Esophagus squamous epithelium (tissue), 5 donors: ENCODE data around the gene ODAD4. TPM values are rescaled to one million over a fixed set of nuclear protein-coding genes. Genes with fewer than 3 reads are reported as not detected.

Experiments used
- DNase-seq: peaks from one replicate; lab custom pipeline; 2025; lab: John Stamatoyannopoulos, UW
- H3K27ac ChIP-seq, 4 donors: fragments of 200-600 bp; sonication (generic); one replicate each; pipeline ENCODE4 v1.5.1; 2016 to 2019; ENCODE audit warnings: mild to moderate bottlenecking in 1 of 4
- H3K27me3 ChIP-seq, 4 donors: fragments of 200-600 bp; sonication (generic); 1 replicate in 3 of 4; 2 replicates in 1 of 4; pipeline versions ENCODE4 v1.5.1 to v1.6.0; 2017 to 2021; ENCODE audit warnings: antibody characterized with exemption in 1 of 4
- H3K36me3 ChIP-seq, 3 donors: fragments of 200-600 bp; sonication (generic); one replicate each; pipeline ENCODE4 v1.5.1; 2016 to 2019
- H3K4me1 ChIP-seq, 3 donors: fragments of 200-600 bp; sonication (generic); one replicate each; pipeline ENCODE4 v1.5.1; 2017 to 2019
- H3K4me3 ChIP-seq, 4 donors: fragments of 200-600 bp; sonication (generic); 1 replicate in 3 of 4; 2 replicates in 1 of 4; pipeline ENCODE4 v1.5.1; 2016 to 2019; ENCODE audit warnings: mild to moderate bottlenecking in 2 of 4, moderate library complexity in 1 of 4
- H3K9me3 ChIP-seq, 3 donors: fragments of 200-600 bp; sonication (generic); one replicate each; pipeline ENCODE4 v1.5.1; 2016 to 2019
- POLR2A ChIP-seq, 4 donors: fragments of 450-650 bp; IDR thresholded peaks; one replicate each; pipeline ENCODE4 v1.6.1; 2017; ENCODE audit warnings: antibody characterized with exemption in 4 of 4, mild to moderate bottlenecking in 4 of 4, moderate library complexity in 3 of 4
- WGBS, 2 donors: methylation state at CpG; one replicate each; pipeline ENCODE4 v1.1.5; 2018; 5-methylcytosine and 5-hydroxymethylcytosine counted together
- intact Hi-C: fragments of 100-400 bp; cut with DNase I; formaldehyde crosslinking; loops from one replicate; pipeline ENCODE4 v1.15.0; 2022
- total RNA-seq, 4 donors: library from RNA; depleted of rRNA; stranded (reverse); fragments of >200 nt; gene quantifications; one replicate each; pipeline ENCODE4 v1.1.0, GENCODE V29; 2016
- TF ChIP-seq, protein P1 (sequence below), 6 experiments: fragments of 450-650 bp in 4 of 6; fragments of 200-600 bp in 2 of 6; sonication (generic) in 2 of 6; IDR thresholded peaks; one replicate each; pipeline ENCODE4 v1.5.1; 2016 to 2019; ENCODE audit warnings: antibody characterized with exemption in 6 of 6, mild to moderate bottlenecking in 4 of 6, moderate library complexity in 4 of 6
- donor health status: DM: yes; HTN: yes; CAD: no.

The ODAD4 gene
- total RNA-seq, 4 donors from 2014 or later = 0.38 TPM; not detected in 3

DNA sequence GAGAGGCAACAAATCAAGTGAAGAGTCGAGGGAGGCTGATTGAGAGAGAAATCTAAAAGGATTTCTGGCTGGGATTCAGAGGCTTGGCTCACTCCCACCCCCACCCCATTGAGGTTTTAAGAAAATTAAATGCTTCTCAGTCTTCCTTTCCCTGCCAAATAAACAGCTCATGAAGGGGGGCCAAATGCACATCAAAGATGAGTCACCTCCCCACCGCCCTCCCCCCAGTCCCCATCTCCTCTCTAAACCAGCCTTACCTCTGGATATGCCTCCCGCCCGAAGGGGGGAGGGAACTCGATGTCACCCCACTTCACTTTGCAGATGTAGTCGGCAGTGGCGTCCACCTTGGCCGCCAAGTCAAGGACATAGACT is 23.2 kb upstream of the ODAD4 start:
- TF ChIP-seq, protein P1, sequence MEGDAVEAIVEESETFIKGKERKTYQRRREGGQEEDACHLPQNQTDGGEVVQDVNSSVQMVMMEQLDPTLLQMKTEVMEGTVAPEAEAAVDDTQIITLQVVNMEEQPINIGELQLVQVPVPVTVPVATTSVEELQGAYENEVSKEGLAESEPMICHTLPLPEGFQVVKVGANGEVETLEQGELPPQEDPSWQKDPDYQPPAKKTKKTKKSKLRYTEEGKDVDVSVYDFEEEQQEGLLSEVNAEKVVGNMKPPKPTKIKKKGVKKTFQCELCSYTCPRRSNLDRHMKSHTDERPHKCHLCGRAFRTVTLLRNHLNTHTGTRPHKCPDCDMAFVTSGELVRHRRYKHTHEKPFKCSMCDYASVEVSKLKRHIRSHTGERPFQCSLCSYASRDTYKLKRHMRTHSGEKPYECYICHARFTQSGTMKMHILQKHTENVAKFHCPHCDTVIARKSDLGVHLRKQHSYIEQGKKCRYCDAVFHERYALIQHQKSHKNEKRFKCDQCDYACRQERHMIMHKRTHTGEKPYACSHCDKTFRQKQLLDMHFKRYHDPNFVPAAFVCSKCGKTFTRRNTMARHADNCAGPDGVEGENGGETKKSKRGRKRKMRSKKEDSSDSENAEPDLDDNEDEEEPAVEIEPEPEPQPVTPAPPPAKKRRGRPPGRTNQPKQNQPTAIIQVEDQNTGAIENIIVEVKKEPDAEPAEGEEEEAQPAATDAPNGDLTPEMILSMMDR (IDR thresholded peaks at IDR 0.05) = no peak
- Histone ChIP-seq H3K36me3 (peaks cover 31 to 100% (median 59%) of the 10 kb centered on the region in 3 donors), H3K9me3 (no peaks in the 10 kb centered on the region), H3K27ac (no peak overlapping the region), H3K4me3 (no peak overlapping the region), H3K4me1 (no peaks in the 10 kb centered on the region), H3K27me3 (no peaks in the 10 kb centered on the region)
- intact Hi-C loops = no loop called here
- no peak for DNase-seq
- 63 to 68% methylated on average over 2 to 3 of the region's 8 CpGs for WGBS, 2 donors

DNA sequence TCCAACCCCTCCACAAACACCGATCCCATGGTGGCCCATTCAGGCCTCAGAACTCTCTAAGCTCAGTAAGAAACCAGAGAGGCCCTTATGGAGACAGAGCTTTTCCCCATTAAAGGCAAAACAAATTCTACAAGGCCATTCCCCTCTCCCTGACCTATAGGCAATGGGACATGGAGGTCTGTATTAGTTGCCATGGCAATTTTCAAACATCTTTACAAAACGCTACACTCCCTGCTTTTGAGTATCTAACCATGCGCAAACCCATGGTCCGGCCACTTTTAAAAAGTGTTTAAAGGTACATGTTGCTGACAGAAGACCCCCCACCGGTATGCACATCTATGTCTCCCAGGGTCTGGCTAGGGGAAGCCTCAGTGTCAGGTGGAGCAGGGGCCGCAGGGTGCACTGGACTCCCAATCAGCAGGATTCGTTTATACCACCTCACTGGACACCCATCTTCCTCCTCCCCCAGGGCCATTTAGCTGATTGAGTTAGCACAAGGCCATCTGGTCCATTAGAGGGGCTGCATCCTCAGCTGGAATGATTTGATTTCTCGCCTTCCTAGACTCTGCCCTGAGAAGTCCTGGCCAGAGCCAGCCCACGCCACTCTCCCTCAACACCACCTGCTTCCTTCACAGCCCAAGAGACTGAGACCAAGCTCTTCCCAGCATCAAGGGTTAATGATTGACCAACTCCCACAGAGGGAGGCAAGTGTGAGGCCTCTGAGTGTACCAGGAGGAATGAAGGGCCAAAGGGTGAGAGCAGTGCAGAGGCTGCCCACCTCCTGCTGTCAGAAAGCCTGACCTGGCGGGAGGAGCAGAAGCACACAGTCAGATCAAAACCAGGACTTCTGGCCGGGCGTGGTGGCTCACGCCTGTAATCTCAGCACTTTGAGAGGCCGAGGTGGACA is 22.5 kb upstream of the ODAD4 start:
- no peaks in the 10 kb centered on the region for H3K4me1 ChIP-seq
- no peak overlapping the region for H3K4me3 ChIP-seq
- no peak for DNase-seq
- WGBS, 2 donors = 89 to 90% methylated on average over 7 to 13 of the region's 14 CpGs
- intact Hi-C loops = no loop called here
- TF ChIP-seq, protein P1 (IDR thresholded peaks at IDR 0.05) = no peak
- TF ChIP-seq POLR2A (IDR thresholded peaks at IDR 0.05) = no peak
- H3K27me3 ChIP-seq = no peaks in the 10 kb centered on the region
- no peaks in the 10 kb centered on the region for H3K9me3 ChIP-seq
- peaks cover 31 to 100% (median 66%) of the 10 kb centered on the region in 3 donors for H3K36me3 ChIP-seq
- H3K27ac ChIP-seq = no peak overlapping the region

DNA sequence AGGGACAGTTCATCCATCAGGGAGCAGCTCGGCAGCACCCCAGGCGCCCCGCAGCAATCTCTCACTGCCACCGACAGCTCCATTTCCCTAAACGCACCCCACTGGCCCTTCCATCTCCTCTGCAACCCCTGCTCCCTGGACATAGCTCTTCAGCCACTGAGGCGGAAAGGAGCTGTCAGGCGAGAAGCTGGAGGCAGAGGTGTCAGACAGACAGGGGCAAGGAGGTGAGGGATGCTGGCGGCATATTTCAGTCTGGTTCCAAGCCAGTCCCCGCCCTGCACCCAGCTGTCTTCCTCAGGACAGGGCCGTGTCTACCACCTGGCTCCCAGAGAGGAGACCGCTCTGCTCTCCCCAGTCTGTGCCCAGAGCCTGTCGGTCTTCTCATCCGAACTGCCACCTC is 21.3 kb upstream of the ODAD4 start:
- Histone ChIP-seq H3K27ac (no peak overlapping the region), H3K27me3 (no peaks in the 10 kb centered on the region), H3K9me3 (no peaks in the 10 kb centered on the region), H3K36me3 (peaks cover 31 to 98% (median 66%) of the 10 kb centered on the region in 3 donors), H3K4me1 (peaks cover 0 to 8% (median 0%) of the 10 kb centered on the region in 3 donors), H3K4me3 (no peak overlapping the region)
- TF ChIP-seq, protein P1 (IDR thresholded peaks at IDR 0.05) = no peak
- TF ChIP-seq POLR2A (IDR thresholded peaks at IDR 0.05) = no peak
- intact Hi-C loops = no loop called here
- 91 to 93% methylated on average over 11 of the region's 13 CpGs for WGBS, 2 donors
- DNase-seq = no peak

DNA sequence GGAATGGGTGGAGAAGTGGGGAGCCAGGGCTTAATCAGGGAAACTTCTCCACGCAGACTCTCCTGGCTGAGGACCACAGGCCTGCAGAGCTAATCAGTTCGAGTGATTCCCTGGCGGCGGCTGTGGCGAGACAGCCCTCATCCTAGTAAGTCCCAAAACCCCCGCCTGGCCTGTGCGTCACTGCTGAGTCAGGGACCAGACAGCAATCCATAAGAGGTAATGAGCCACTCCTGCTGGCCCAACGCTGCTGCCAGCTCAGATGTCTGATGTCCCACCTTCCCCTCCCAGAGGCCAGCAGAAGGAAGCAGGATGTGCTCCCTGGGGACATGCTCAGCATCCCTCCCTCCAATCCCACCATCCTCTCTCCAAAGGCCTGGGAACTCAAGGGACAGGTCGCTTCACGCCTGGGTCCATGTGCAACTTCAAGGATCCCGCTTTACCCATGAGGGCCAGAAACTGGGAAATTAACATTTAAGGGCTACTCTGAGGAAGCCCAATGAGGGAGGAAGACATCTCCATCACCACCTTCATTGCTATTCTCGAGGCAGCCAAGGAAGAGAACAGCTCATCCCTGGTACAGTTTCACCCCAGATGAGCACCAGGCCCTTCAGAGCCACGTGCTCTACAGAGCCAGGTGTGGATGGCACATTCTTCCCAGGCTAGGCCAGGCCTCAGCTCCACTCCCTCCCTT is 19.6 kb upstream of the ODAD4 start:
- intact Hi-C loops = no loop called here
- Histone ChIP-seq H3K27me3 (no peaks in the 10 kb centered on the region), H3K27ac (no peak overlapping the region), H3K4me1 (peaks cover 0 to 26% (median 2%) of the 10 kb centered on the region in 3 donors), H3K36me3 (peaks cover 26 to 86% (median 52%) of the 10 kb centered on the region in 3 donors), H3K9me3 (no peaks in the 10 kb centered on the region), H3K4me3 (no peak overlapping the region)
- WGBS, 2 donors = 87 to 95% methylated on average over 8 to 9 of the region's 13 CpGs
- DNase-seq = no peak
- no peak for TF ChIP-seq POLR2A (IDR thresholded peaks at IDR 0.05)
- TF ChIP-seq, protein P1 (IDR thresholded peaks at IDR 0.05) = no peak

DNA sequence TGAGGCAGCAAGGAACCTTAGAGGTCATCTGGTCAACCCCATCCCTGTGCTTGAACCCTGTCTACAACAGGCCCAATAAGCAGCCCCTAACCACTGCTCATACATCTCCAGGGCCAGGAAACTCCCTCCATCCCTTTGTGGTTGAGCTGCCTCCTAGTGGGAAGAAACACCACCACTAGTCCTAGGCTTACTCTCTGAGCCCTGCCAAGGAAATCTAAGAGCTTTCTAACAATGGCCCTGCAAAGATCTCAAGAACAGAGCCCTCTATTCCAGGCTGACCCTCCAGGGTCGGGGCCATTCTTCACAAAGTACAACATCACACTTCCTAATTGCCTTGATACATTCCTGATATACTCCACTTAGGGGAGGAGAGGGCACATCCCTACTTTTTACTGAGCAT is 17.5 kb upstream of the ODAD4 start:
- Histone ChIP-seq H3K36me3 (peaks cover 26 to 65% (median 46%) of the 10 kb centered on the region in 3 donors), H3K4me1 (peaks cover 12 to 46% (median 14%) of the 10 kb centered on the region in 3 donors), H3K27ac (no peak overlapping the region), H3K4me3 (no peak overlapping the region), H3K27me3 (no peaks in the 10 kb centered on the region), H3K9me3 (no peaks in the 10 kb centered on the region)
- no peak for TF ChIP-seq POLR2A (IDR thresholded peaks at IDR 0.05)
- no peak for DNase-seq
- intact Hi-C loops = no loop called here
- 44% methylated on average over 1 of the region's 1 CpG; no CpG with 5 or more reads in 1 of the 2 donors for WGBS, 2 donors
